NT2/D1 (cell line): Measurements from ENCODE around the gene SLC6A9.

Source experiments
- SUZ12 ChIP-seq: IDR thresholded peaks from 2 replicates; pipeline ENCODE4 v1.6.1; 2011; ENCODE audit not compliant: insufficient read length, insufficient read depth; ENCODE audit errors: extremely low read depth
- YY1 ChIP-seq: IDR thresholded peaks from 2 replicates; pipeline ENCODE4 v1.6.1; 2011; ENCODE audit not compliant: insufficient read length, insufficient read depth
- ZNF274 ChIP-seq: IDR thresholded peaks from 2 replicates; pipeline ENCODE4 v1.6.1; 2011; ENCODE audit warnings: mild to moderate bottlenecking, low read depth, low read length

DNA sequence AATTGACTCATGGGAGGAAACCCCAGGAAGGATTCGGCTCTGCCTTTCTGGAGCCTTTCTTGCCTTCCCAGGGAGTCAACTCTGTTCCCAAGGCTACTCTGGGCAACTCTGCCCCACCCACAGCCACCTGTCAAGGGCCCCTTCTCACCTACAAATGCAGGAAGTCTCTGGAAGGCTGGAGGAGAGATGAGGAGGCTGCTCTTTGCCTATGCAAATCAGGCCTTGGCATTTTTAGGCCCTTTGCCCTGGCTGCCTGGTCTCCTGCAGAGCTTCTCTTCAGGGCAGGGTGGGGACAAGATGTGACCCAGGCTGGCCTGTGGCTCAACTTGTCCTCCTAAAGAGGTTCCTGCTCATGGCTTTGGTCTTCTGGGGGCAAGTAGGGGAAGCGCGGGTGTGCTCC, 5.4 kb downstream of the SLC6A9 start:
- TF ChIP-seq YY1, result no peak
- no peak for TF ChIP-seq ZNF274
- no peak for TF ChIP-seq SUZ12
